HG02970 (cell line): ENCODE results near the gene EHBP1L1.

Source experiments
- ATAC-seq: cut with Tn5 transposase; IDR thresholded peaks from one replicate; pipeline ENCODE4 v1.9.1; 2021; ENCODE audit warnings: mild to moderate bottlenecking, moderate library complexity, moderate number of reproducible peaks; ENCODE audit not compliant: unreplicated experiment, low FRiP score

EHBP1L1 gene

GRCh38 chr11:65591939-65592857 lies 16.3 kb downstream of the EHBP1L1 start:
- no peak for ATAC-seq

- ATAC-seq, result no peak
Measured at GRCh38 chr11:65592858-65593517, 17.1 kb downstream of the EHBP1L1 start.

- ATAC-seq, result no peak
Measured at GRCh38 chr11:65593518-65594414, 17.9 kb downstream of the EHBP1L1 start.

GRCh38 chr11:65595131-65595530 lies 19.3 kb downstream of the EHBP1L1 start:
- ATAC-seq, result no peak

GRCh38 chr11:65595543-65596281 lies 19.9 kb downstream of the EHBP1L1 start, which contains the start of gene KCNK7:
KCNK7 (minus strand) TSS chr11:65595800; CDS start chr11:65595772, 28 bp downstream.
- no peak for ATAC-seq

- ATAC-seq, result no peak
Measured at GRCh38 chr11:65596520-65596919, 20.7 kb downstream of the EHBP1L1 start.

GRCh38 chr11:65598258-65598699 lies 22.4 kb downstream of the EHBP1L1 start:
- ATAC-seq, result no peak

- no peak for ATAC-seq
Measured at GRCh38 chr11:65599216-65599954, 23.5 kb downstream of the EHBP1L1 start.

GRCh38 chr11:65599955-65600246 lies 24.0 kb downstream of the EHBP1L1 start:
- ATAC-seq, result no peak

- no peak for ATAC-seq
Measured at GRCh38 chr11:65604258-65604657, 28.4 kb downstream of the EHBP1L1 start.

- ATAC-seq, result no peak
Measured at GRCh38 chr11:65606876-65607613, 31.2 kb downstream of the EHBP1L1 start.

- no peak for ATAC-seq
Measured at GRCh38 chr11:65607614-65608426, 32.0 kb downstream of the EHBP1L1 start.

- no peak for ATAC-seq
Measured at GRCh38 chr11:65609229-65609628, 33.4 kb downstream of the EHBP1L1 start.

- ATAC-seq, result no peak
Measured at GRCh38 chr11:65609665-65610064, 33.8 kb downstream of the EHBP1L1 start.

- no peak for ATAC-seq
Measured at GRCh38 chr11:65610404-65610803, 34.6 kb downstream of the EHBP1L1 start.

- ATAC-seq, result no peak
Measured at GRCh38 chr11:65611028-65611757, 35.3 kb downstream of the EHBP1L1 start.
